Keratinocyte (primary cell): ENCODE data around the gene NCOR1.

Experiments
- EZH2 ChIP-seq: IDR thresholded peaks from one replicate; pipeline ENCODE4 v1.6.1; 2012; ENCODE audit warnings: inconsistent platforms, mild to moderate bottlenecking, low read length, moderate library complexity
- TF ChIP-seq, protein P1 (sequence below), 3 experiments: IDR thresholded peaks in 1 of 3; conservative IDR thresholded peaks in 1 of 3; optimal IDR thresholded peaks in 1 of 3; 2 replicates in 2 of 3; 3 replicates in 1 of 3; pipeline versions ENCODE3 to v1.5.1; 2011; ENCODE audit warnings: low read length in 3 of 3, mild to moderate bottlenecking in 3 of 3, moderate library complexity in 2 of 3, control low read depth in 1 of 3, inconsistent platforms in 1 of 3; ENCODE audit not compliant: insufficient read depth in 2 of 3; ENCODE audit errors: extremely low read depth in 1 of 3

GRCh38 chr17:16026895-16027294, 188.4 kb downstream of the NCOR1 start:
- TF ChIP-seq, protein P1, sequence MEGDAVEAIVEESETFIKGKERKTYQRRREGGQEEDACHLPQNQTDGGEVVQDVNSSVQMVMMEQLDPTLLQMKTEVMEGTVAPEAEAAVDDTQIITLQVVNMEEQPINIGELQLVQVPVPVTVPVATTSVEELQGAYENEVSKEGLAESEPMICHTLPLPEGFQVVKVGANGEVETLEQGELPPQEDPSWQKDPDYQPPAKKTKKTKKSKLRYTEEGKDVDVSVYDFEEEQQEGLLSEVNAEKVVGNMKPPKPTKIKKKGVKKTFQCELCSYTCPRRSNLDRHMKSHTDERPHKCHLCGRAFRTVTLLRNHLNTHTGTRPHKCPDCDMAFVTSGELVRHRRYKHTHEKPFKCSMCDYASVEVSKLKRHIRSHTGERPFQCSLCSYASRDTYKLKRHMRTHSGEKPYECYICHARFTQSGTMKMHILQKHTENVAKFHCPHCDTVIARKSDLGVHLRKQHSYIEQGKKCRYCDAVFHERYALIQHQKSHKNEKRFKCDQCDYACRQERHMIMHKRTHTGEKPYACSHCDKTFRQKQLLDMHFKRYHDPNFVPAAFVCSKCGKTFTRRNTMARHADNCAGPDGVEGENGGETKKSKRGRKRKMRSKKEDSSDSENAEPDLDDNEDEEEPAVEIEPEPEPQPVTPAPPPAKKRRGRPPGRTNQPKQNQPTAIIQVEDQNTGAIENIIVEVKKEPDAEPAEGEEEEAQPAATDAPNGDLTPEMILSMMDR (optimal IDR thresholded peaks at IDR 0.05 in 1 of 3, IDR thresholded peaks at IDR 0.05 in 1 of 3, conservative IDR thresholded peaks at IDR 0.05 in 1 of 3; ENCODE audit: extremely low read depth in 1 of 3, insufficient read depth in 2 of 3, low read length in 3 of 3) = no peak
- no peak for TF ChIP-seq EZH2
